Endothelial cell of umbilical vein (primary cell): Measurements from ENCODE around the gene KIDINS220. TPM values are rescaled to one million over a fixed set of nuclear protein-coding genes. Genes with fewer than 3 reads are reported as not detected.

Source experiments
- BruUV-seq: library from RNA; stranded (reverse); fragments of 400-500 nt; replicated peaks from 2 replicates; lab custom pipeline; 2021; lab: Mats Ljungman, UMichigan
- CTCF ChIA-PET: fragments of 300-600, 350-600 bp; sonication (Branson Sonifier 250); formaldehyde crosslinking; loops from one replicate; lab custom pipeline; 2021; ENCODE audit warnings: antibody characterized with exemption, inconsistent platforms; lab: Charles Lee
- POLR2A ChIA-PET: fragments of 300-600, 350-600 bp; sonication (Branson Sonifier 250); formaldehyde crosslinking; loops from one replicate; lab custom pipeline; 2021; ENCODE audit warnings: antibody characterized with exemption, inconsistent platforms; lab: Charles Lee
- DNase-seq: peaks from one replicate; pipeline ENCODE4 v3.0.0-alpha.2; 2011; ENCODE audit warnings: low read depth, low spot score
- FAIRE-seq: peaks from 2 replicates; lab custom pipeline; 2011; peaks lifted over from hg19 to GRCh38; lab: Jason Lieb, UNC
- H2AFZ ChIP-seq: 2 replicates; pipeline ENCODE4 v1.6.0; 2012; ENCODE audit warnings: low read depth, low read length, control low read depth, inconsistent platforms
- H3K27ac ChIP-seq: 2 replicates; pipeline ENCODE4 v1.5.1; 2011; ENCODE audit warnings: low read depth, mild to moderate bottlenecking, control low read depth, low read length, moderate library complexity; ENCODE audit not compliant: insufficient read depth
- H3K27me3 ChIP-seq, 2 experiments: 2 replicates each; pipeline versions ENCODE4 v1.6.0 to v1.6.1; 2011; ENCODE audit warnings: low read length in 2 of 2, mixed read lengths in 1 of 2; ENCODE audit not compliant: control insufficient read depth in 2 of 2, insufficient read depth in 2 of 2
- H3K36me3 ChIP-seq, 2 experiments: 2 replicates in 1 of 2; 3 replicates in 1 of 2; pipeline ENCODE4 v1.5.1; 2011; ENCODE audit warnings: low read length in 2 of 2, mild to moderate bottlenecking in 1 of 2, moderate library complexity in 1 of 2; ENCODE audit not compliant: control insufficient read depth in 2 of 2, insufficient read depth in 2 of 2; ENCODE audit errors: extremely low read depth in 1 of 2
- H3K4me1 ChIP-seq: 3 replicates; pipeline ENCODE4 v1.5.1; 2011; ENCODE audit warnings: mild to moderate bottlenecking, low read length; ENCODE audit not compliant: control insufficient read depth, insufficient read depth; ENCODE audit errors: extremely low read depth
- H3K4me2 ChIP-seq: 2 replicates; pipeline ENCODE4 v1.6.1; 2011; ENCODE audit warnings: low read length, control low read depth, mixed read lengths; ENCODE audit not compliant: insufficient read depth
- H3K4me3 ChIP-seq, 3 experiments: fragments of 200-600 bp in 1 of 3; sonication (generic), shearing (Covaris generic) in 1 of 3; replicated peaks in 1 of 3; 2 replicates each; pipeline ENCODE4 v1.5.1; 2011 to 2016; ENCODE audit warnings: control low read depth in 3 of 3, low read length in 3 of 3, mild to moderate bottlenecking in 2 of 3, inconsistent platforms in 1 of 3, low read depth in 1 of 3, moderate library complexity in 1 of 3; ENCODE audit not compliant: insufficient read depth in 1 of 3
- H3K79me2 ChIP-seq: 2 replicates; pipeline ENCODE4 v1.6.0; 2012; ENCODE audit warnings: low read length, inconsistent platforms; ENCODE audit not compliant: control insufficient read depth, insufficient read depth
- H3K9ac ChIP-seq: replicated peaks from 2 replicates; pipeline ENCODE3; 2011; ENCODE audit warnings: low read length, control low read depth; ENCODE audit not compliant: insufficient read depth; ENCODE audit errors: extremely low read depth
- H3K9me1 ChIP-seq: replicated peaks from 3 replicates; pipeline ENCODE4 v1.6.0; 2011; ENCODE audit warnings: mild to moderate bottlenecking, low read length; ENCODE audit not compliant: control insufficient read depth, insufficient read depth; ENCODE audit errors: extremely low read depth
- H3K9me3 ChIP-seq: replicated peaks from 2 replicates; pipeline ENCODE4 v1.5.1; 2012; ENCODE audit warnings: low read length, inconsistent platforms; ENCODE audit not compliant: control insufficient read depth, insufficient read depth
- H4K20me1 ChIP-seq: replicated peaks from 2 replicates; pipeline ENCODE3; 2011; ENCODE audit warnings: mild to moderate bottlenecking, low read length; ENCODE audit not compliant: control insufficient read depth, insufficient read depth; ENCODE audit errors: extremely low read depth
- EZH2 ChIP-seq: IDR thresholded peaks from 2 replicates; pipeline ENCODE4 v1.6.1; 2012; ENCODE audit warnings: borderline replicate concordance, low read depth, mild to moderate bottlenecking, moderate library complexity, low read length, inconsistent platforms; ENCODE audit not compliant: severe bottlenecking
- FOS ChIP-seq: IDR thresholded peaks from 2 replicates; pipeline ENCODE4 v1.6.1; 2011; ENCODE audit warnings: mild to moderate bottlenecking, low read length, moderate library complexity, borderline replicate concordance; ENCODE audit not compliant: insufficient read depth
- GATA2 ChIP-seq: IDR thresholded peaks from 2 replicates; pipeline ENCODE4 v1.7.0; 2011; ENCODE audit warnings: low read depth, mild to moderate bottlenecking, moderate library complexity, mixed read lengths, low read length; ENCODE audit not compliant: insufficient read length, insufficient read depth
- JUN ChIP-seq: IDR thresholded peaks from 2 replicates; pipeline ENCODE4 v1.6.1; 2011; ENCODE audit warnings: borderline replicate concordance, low read depth; ENCODE audit not compliant: insufficient read length, insufficient read depth
- MYC ChIP-seq: IDR thresholded peaks from one replicate; pipeline ENCODE4 v1.6.1; 2011; ENCODE audit warnings: mild to moderate bottlenecking, low read depth, low read length
- POLR2A ChIP-seq: IDR thresholded peaks from 2 replicates; pipeline ENCODE4 v1.6.1; 2012; ENCODE audit warnings: low read depth, mild to moderate bottlenecking, control low read depth, low read length
- POLR2AphosphoS5 ChIP-seq: IDR thresholded peaks from 2 replicates; pipeline ENCODE4 v1.6.1; 2012; ENCODE audit warnings: low read depth, mild to moderate bottlenecking, control low read depth, low read length, moderate library complexity; ENCODE audit not compliant: insufficient read depth
- dilution Hi-C: fragments of 300-500 bp; cut with MboI; formaldehyde crosslinking; loops from one replicate; pipeline ENCODE4 v1.15.0; 2019; ENCODE audit warnings: low sequenced_read_pairs; ENCODE audit not compliant: extremely low pct_ligation_motif_present
- intact Hi-C: fragments of 100-400 bp; cut with micrococcal nuclease; formaldehyde crosslinking; loops from one replicate; pipeline ENCODE4 v1.10.0; 2022
- polyA plus RNA-seq, 4 experiments: library from polyadenylated mRNA; depleted of rRNA in 3 of 4; stranded (reverse) in 3 of 4; unstranded in 1 of 4; fragments of >200 nt; gene quantifications; 2 replicates each; pipeline versions ENCODE4 v1.2.1 to v1.2.3, GENCODE V29; 2011 to 2012; ENCODE audit warnings: missing spikeins in 1 of 4
- total RNA-seq: library from RNA; stranded (reverse); gene quantifications from 2 replicates; pipeline ENCODE4 v1.2.3, GENCODE V29; 2021
- TF ChIP-seq, protein P1 (sequence below), 2 donors: IDR thresholded peaks; 1 replicate in 1 of 2; 2 replicates in 1 of 2; pipeline ENCODE4 v1.5.1; 2011; ENCODE audit warnings: low read length in 2 of 2, mild to moderate bottlenecking in 2 of 2, moderate library complexity in 2 of 2, control low read depth in 1 of 2, inconsistent platforms in 1 of 2, low read depth in 1 of 2; ENCODE audit not compliant: insufficient read depth in 1 of 2; ENCODE audit errors: extremely low read depth in 1 of 2
- TF ChIP-seq, protein P2 (sequence below): IDR thresholded peaks from 2 replicates; pipeline ENCODE4 v1.6.1; 2011; ENCODE audit not compliant: insufficient read depth, insufficient read length

The KIDINS220 gene
- total and polyA plus RNA-seq, 2 donors (not counting 3 experiments of a cell fraction or from before 2014, with no cell fraction given): 33.9 to 41.3 TPM

DNA sequence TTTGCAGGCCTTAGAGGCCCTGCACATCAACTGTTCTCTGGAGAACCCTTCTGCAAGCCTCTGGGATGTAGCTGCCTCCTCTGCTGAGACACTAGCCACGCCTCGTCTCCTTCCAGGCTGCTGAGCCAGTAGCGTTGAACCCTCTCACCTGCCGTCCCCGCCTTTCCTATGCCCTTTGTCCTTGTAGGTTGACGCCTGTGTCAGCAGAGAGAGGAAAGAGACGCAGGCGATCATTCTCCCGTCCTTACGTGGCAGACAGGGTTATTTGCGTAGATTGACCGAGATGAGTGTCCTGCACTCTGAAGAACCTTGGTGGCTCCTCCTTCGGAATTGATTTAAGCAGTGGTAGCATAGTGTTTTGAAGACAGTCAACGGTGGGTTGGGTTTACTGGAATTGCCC is 127.8 kb downstream of the KIDINS220 start:
- Histone ChIP-seq H2AFZ (no peak overlapping the region), H3K27me3 (no peaks in the 10 kb centered on the region), H4K20me1 (no peaks in the 10 kb centered on the region), H3K9ac (no peak overlapping the region), H3K79me2 (no peaks in the 10 kb centered on the region), H3K27ac (no peak overlapping the region), H3K4me1 (no peaks in the 10 kb centered on the region), H3K9me1 (no peaks in the 10 kb centered on the region), H3K9me3 (no peaks in the 10 kb centered on the region), H3K4me3 (no peak overlapping the region), H3K36me3 (no peaks in the 10 kb centered on the region), H3K4me2 (no peak overlapping the region)
- TF ChIP-seq EZH2 (no peak), POLR2A (no peak), FOS (no peak), GATA2 (no peak), JUN (no peak), POLR2AphosphoS5 (no peak), MYC (no peak)
- TF ChIP-seq, protein P1, sequence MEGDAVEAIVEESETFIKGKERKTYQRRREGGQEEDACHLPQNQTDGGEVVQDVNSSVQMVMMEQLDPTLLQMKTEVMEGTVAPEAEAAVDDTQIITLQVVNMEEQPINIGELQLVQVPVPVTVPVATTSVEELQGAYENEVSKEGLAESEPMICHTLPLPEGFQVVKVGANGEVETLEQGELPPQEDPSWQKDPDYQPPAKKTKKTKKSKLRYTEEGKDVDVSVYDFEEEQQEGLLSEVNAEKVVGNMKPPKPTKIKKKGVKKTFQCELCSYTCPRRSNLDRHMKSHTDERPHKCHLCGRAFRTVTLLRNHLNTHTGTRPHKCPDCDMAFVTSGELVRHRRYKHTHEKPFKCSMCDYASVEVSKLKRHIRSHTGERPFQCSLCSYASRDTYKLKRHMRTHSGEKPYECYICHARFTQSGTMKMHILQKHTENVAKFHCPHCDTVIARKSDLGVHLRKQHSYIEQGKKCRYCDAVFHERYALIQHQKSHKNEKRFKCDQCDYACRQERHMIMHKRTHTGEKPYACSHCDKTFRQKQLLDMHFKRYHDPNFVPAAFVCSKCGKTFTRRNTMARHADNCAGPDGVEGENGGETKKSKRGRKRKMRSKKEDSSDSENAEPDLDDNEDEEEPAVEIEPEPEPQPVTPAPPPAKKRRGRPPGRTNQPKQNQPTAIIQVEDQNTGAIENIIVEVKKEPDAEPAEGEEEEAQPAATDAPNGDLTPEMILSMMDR (IDR thresholded peaks at IDR 0.05; ENCODE audit: extremely low read depth in 1 of 2, insufficient read depth in 1 of 2, low read depth in 1 of 2, low read length in 2 of 2): no peak
- TF ChIP-seq, protein P2, sequence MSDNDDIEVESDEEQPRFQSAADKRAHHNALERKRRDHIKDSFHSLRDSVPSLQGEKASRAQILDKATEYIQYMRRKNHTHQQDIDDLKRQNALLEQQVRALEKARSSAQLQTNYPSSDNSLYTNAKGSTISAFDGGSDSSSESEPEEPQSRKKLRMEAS: no peak
- ChIA-PET CTCF (no interaction called here), POLR2A (no interaction called here)
- FAIRE-seq (no peak), DNase-seq (no peak)
- BruUV-seq: no TSS peak
- intact Hi-C loops: no loop called here
- dilution Hi-C loops: no loop called here
